Parathyroid adenoma (tissue), 2 donors: ENCODE data around the gene NR2C2.

ENCODE experiments used
- H2AFZ ChIP-seq: fragments of 300-600 bp; sonication (generic); one replicate; pipeline ENCODE4 v1.7.0; 2017; ENCODE audit warnings: antibody characterized with exemption, mild to moderate bottlenecking
- H3K27ac ChIP-seq: fragments of 300-600 bp; sonication (generic); one replicate; pipeline ENCODE4 v1.7.0; 2017
- H3K27me3 ChIP-seq: fragments of 300-600 bp; sonication (generic); one replicate; pipeline ENCODE4 v1.7.0; 2017; ENCODE audit warnings: low read length; ENCODE audit not compliant: control insufficient read depth, insufficient read depth
- H3K36me3 ChIP-seq: fragments of 300-600 bp; sonication (generic); one replicate; pipeline ENCODE4 v1.7.0; 2017; ENCODE audit warnings: low read length; ENCODE audit not compliant: control insufficient read depth, insufficient read depth
- H3K4me1 ChIP-seq: fragments of 300-600 bp; sonication (generic); one replicate; pipeline ENCODE4 v1.7.0; 2017; ENCODE audit warnings: control low read depth
- H3K4me2 ChIP-seq: fragments of 300-600 bp; sonication (generic); one replicate; pipeline ENCODE4 v1.7.0; 2017; ENCODE audit warnings: low read length
- H3K4me3 ChIP-seq: fragments of 300-600 bp; sonication (generic); one replicate; pipeline ENCODE4 v1.7.0; 2017; ENCODE audit warnings: low read depth, low read length
- H3K79me2 ChIP-seq: fragments of 300-600 bp; sonication (generic); one replicate; pipeline ENCODE4 v1.7.0; 2017; ENCODE audit warnings: control low read depth
- H3K9ac ChIP-seq: fragments of 300-600 bp; sonication (generic); one replicate; pipeline ENCODE4 v1.7.0; 2017; ENCODE audit warnings: mild to moderate bottlenecking
- H3K9me3 ChIP-seq: fragments of 300-600 bp; sonication (generic); one replicate; pipeline ENCODE4 v1.7.0; 2017; ENCODE audit warnings: low read length; ENCODE audit not compliant: control insufficient read depth
- TF ChIP-seq, protein P1 (sequence below): fragments of 300-600 bp; sonication (generic); IDR thresholded peaks from one replicate; pipeline ENCODE4 v1.7.0; 2017; ENCODE audit warnings: antibody characterized with exemption, mild to moderate bottlenecking
- donor health status: primary hyperparathyroidism.

Gene NR2C2

DNA sequence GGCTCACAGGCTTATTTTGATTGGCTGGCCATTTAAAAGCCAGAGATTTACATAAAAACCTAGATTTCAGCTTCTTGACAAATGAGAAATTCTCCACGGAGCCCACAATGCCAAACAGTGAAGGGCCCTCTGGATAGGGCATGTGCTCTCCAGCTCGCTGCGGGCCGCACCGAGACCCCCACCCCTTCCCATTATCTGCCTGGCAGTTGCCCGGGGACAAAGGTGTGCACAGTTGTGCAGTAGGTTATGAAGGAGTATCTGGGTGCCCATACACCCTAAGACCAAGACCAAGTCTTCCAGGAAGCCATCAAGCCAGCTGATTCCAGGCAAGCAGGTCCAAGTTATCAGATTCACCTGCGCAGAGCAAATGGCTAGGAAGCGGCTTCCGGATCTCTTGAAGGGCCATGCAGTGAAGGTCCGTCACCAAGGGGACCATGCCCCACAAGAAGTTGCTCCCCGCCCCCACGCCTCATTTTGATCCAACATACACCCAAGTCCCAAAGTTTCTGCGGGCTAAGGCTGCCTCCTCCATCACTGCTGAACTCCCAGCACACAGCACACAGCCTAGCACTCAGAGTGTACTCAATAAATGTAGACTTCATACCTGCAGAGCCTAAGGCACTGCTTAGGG, 116.4 kb downstream of the NR2C2 start:
- Histone ChIP-seq H3K9me3 (no peaks in the 10 kb centered on the region), H2AFZ (peak overlapping the region; percentile 99), H3K36me3 (no peaks in the 10 kb centered on the region), H3K4me3 (peak overlapping the region; percentile 95), H3K4me1 (peaks cover 9% of the 10 kb centered on the region), H3K79me2 (peaks cover 26% of the 10 kb centered on the region), H3K27me3 (no peaks in the 10 kb centered on the region), H3K9ac (no peak overlapping the region), H3K4me2 (peak overlapping the region; percentile 86), H3K27ac (no peak overlapping the region)
- TF ChIP-seq, protein P1, sequence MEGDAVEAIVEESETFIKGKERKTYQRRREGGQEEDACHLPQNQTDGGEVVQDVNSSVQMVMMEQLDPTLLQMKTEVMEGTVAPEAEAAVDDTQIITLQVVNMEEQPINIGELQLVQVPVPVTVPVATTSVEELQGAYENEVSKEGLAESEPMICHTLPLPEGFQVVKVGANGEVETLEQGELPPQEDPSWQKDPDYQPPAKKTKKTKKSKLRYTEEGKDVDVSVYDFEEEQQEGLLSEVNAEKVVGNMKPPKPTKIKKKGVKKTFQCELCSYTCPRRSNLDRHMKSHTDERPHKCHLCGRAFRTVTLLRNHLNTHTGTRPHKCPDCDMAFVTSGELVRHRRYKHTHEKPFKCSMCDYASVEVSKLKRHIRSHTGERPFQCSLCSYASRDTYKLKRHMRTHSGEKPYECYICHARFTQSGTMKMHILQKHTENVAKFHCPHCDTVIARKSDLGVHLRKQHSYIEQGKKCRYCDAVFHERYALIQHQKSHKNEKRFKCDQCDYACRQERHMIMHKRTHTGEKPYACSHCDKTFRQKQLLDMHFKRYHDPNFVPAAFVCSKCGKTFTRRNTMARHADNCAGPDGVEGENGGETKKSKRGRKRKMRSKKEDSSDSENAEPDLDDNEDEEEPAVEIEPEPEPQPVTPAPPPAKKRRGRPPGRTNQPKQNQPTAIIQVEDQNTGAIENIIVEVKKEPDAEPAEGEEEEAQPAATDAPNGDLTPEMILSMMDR: no peak

DNA sequence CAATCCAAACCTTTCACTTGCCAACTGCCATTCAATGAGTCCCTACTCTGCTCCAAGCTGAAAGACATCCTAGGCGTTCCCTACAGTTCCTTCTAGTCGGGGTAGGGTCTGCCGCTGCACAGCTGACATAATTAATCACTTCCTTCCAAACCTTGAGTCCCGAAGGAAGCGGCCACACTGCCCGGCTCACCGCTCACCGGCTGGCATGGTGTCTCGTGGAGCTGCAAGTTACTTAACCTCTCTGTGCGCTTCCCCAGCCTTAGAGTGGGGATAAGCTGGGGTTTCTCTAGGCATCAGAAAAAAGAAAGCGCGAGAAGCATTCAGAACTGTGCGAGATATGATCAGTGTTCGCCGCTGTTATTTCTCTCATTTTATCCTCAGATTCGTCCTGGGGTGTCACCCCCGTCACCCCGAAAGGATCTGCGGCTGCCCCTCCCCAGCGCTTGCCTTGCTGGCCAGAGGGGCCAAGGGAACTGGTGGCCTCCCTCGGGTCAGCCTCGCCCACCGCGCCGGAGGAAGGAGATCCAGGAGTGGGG, 117.0 kb downstream of the NR2C2 start:
- peak overlapping the region; percentile 78 for H3K27ac ChIP-seq
- peaks cover 23% of the 10 kb centered on the region for H3K79me2 ChIP-seq
- H3K36me3 ChIP-seq: no peaks in the 10 kb centered on the region
- peak overlapping the region; percentile 99 for H2AFZ ChIP-seq
- TF ChIP-seq, protein P1: no peak
- H3K4me1 ChIP-seq: peaks cover 9% of the 10 kb centered on the region
- peak overlapping the region; percentile 95 for H3K4me3 ChIP-seq
- H3K4me2 ChIP-seq: peak overlapping the region; percentile 86
- H3K27me3 ChIP-seq: no peaks in the 10 kb centered on the region
- H3K9me3 ChIP-seq: no peaks in the 10 kb centered on the region
- H3K9ac ChIP-seq: peak overlapping the region; percentile 93

DNA sequence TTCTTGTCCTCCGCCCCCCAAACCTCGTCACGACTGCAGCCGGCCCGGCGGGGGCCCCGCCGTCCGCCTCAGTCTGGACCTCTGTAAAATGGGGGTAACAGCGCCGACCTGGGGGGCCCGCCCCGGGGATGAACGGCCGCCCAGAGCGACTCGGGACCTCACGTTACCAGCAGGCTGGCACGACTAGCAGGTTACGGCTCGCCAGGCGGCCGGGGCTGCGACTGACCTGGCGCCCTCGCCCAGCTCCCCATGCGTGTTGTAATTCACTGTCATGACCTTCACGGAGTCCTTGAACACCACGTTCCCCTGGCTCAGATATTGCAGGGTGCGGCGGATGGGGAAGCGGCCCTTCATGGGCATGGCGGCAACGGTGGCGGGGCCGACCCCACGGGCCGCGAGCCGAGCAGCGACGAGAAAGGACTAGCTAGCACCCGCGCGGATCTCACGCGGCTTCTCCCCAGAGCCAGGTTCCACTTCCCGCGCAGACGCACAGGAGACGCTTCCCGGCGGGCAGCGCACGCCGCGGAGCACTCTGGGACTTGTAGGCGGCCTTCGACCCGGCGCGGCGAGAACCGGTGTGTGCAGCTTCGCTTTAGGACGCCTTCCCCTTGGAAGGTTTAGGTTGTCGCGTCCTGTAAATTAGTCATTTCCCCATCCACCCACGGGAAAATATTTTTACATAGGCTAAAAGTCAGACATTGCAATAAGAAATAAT, 117.6 kb downstream of the NR2C2 start, which contains the start of gene MRPS25:
TSS of gene MRPS25 (minus strand) at position 481 of the 715 bp plus-strand sequence. CDS start at position 360, 121 bp downstream.
- Histone ChIP-seq H3K9me3 (no peaks in the 10 kb centered on the region), H3K27ac (peak within 1 kb of the TSS; percentile 78), H3K4me2 (peak within 1 kb of the TSS; percentile 86), H3K9ac (peak within 1 kb of the TSS; percentile 93), H3K4me3 (peak within 1 kb of the TSS; percentile 95), H3K36me3 (no peaks in the 10 kb centered on the region), H3K27me3 (no peaks in the 10 kb centered on the region), H2AFZ (peak within 1 kb of the TSS; percentile 99), H3K79me2 (peaks cover 22% of the 10 kb centered on the region), H3K4me1 (peaks cover 9% of the 10 kb centered on the region)
- TF ChIP-seq, protein P1: no peak

DNA sequence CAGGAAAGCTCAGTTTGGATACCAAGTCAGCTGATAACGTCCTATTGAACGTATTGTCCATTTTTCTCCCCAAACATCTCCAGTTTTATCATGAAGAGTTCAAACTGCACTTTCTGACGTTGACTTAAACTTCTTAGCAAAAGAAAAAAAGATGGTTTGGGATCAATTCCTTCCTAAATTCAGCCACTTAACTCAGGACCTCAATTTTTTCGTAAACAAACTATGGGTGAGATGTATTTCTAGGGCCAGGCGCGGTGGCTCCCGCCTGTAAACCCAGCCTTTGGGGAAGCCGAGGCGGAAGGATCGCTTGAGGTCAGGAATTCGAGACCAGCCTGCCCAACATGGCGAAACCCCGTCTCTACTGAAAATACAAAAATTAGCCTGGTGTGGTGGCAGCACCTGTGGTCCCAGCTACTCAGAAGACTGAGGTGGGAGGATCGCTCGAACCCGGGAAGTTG, 118.2 kb downstream of the NR2C2 start:
- Histone ChIP-seq H3K4me2 (peak overlapping the region; percentile 86), H2AFZ (peak overlapping the region; percentile 99), H3K4me1 (peaks cover 9% of the 10 kb centered on the region), H3K9ac (no peak overlapping the region), H3K79me2 (peaks cover 22% of the 10 kb centered on the region), H3K9me3 (no peaks in the 10 kb centered on the region), H3K4me3 (peak overlapping the region; percentile 95), H3K27me3 (no peaks in the 10 kb centered on the region), H3K27ac (peak overlapping the region; percentile 9), H3K36me3 (no peaks in the 10 kb centered on the region)
- TF ChIP-seq, protein P1: no peak
